COLO668 (cell line): ENCODE results near the gene SHISAL2A.

ENCODE experiments used
- DNase-seq: peaks from one replicate; lab custom pipeline; 2025; ENCODE audit not compliant: unreplicated experiment; lab: John Stamatoyannopoulos, UW

Gene SHISAL2A

GRCh38 chr1:52632732-52633290 is at the start of gene SHISAL2A:
SHISAL2A (plus strand) TSS chr1:52633168; CDS start chr1:52633494, 326 bp downstream.
- DNase-seq: peak; percentile 87

GRCh38 chr1:52585474-52585873 is 47.5 kb upstream of the SHISAL2A start:
- DNase-seq: no peak

DNA sequence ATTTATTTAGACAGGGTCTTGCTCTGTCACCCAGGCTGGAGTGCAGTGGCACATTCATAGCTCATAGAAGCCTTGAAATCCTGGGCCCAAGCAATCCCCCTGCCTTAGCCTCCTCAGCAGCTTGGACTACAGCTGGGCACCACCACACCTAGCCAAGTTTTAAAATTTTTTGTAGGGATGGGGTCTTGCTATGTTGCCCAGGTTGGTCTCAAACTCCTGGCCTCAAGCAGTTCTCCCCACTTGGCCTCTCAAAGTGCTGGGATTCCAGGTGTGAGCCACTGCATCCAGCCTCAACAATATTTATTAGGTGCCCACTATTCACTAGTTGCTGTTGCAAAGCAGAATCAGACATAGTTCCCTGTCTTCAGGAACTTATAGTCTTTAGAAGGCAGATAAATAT is 44.9 kb upstream of the SHISAL2A start:
- DNase-seq: no peak

DNA sequence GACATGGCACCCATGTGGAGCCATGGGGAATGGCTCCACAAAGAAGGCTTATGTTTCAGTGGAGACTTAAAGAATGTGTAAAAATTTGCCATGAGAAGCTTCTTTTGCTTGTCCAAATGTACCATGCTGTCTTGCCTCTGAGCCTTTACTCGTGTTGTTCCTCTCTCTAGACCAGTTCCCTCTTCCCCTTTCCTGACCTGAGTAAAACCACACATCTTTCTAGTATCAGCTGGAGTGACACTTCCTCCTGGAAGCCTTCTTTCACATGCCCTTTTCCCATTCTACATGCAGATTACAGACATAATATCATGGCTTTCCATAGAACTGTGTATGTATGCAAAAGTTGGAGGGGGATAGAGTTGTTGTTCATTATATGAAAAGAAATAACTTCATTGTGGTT is 44.4 kb upstream of the SHISAL2A start:
- no peak for DNase-seq

DNA sequence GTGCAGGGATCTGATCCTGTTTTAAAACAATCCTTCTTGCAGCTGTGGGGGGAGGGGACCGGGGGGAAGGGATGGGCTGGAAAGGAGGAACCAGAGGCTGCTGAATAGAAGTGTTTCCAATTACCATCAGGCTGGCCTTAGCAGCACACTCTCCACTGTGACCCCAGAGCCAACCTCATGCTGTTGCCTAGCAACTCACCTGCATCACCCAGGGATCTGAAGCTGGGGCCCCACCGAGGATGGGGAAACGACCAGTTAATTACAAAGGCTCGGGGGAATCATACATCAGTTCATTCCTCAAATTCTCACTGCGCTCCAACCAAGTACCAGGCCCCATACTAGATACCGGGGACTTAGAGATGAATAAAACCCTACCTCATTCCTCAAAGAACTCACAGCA is 42.7 kb upstream of the SHISAL2A start:
- DNase-seq: no peak

DNA sequence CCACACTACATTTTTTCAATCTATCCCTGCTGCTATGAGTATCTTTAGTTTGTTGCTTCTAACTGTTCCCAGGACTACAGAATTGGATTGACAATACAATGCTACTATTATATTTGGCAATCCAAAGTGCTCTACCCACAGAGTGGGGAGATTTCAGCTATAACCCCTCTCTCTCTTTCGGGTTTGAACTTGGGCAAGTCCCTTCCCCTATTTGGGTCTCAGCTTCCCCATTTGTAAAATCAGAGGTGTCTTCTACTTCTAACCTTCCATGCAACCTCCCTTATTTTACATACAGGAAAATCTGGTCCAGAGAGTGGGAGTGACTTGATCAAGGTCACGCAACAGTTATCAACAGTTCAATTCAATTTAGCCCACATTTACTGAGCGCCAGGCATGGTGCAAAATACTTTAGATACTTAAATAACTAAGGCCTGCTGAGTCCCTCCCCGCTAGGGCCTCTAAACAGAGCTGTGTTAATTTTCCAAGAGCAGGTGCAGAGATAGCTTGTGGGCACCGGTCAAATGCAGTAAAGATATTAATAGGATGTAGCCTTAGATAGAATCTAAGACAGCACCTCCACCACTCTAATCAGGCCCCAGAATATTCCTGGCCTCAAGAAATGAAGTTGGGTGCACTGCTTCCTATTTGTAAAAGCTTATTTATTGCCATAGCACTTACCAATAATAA is 40.2 kb upstream of the SHISAL2A start:
- no peak for DNase-seq

- DNase-seq: no peak
Observed at GRCh38 chr1:52593495-52593894, 39.5 kb upstream of the SHISAL2A start.

- DNase-seq: no peak
Observed at GRCh38 chr1:52595061-52595460, 37.9 kb upstream of the SHISAL2A start.

- no peak for DNase-seq
Observed at GRCh38 chr1:52597912-52598311, 35.1 kb upstream of the SHISAL2A start.

- no peak for DNase-seq
Observed at GRCh38 chr1:52598729-52599128, 34.2 kb upstream of the SHISAL2A start.

- DNase-seq: no peak
Observed at GRCh38 chr1:52599236-52599635, 33.7 kb upstream of the SHISAL2A start.

DNA sequence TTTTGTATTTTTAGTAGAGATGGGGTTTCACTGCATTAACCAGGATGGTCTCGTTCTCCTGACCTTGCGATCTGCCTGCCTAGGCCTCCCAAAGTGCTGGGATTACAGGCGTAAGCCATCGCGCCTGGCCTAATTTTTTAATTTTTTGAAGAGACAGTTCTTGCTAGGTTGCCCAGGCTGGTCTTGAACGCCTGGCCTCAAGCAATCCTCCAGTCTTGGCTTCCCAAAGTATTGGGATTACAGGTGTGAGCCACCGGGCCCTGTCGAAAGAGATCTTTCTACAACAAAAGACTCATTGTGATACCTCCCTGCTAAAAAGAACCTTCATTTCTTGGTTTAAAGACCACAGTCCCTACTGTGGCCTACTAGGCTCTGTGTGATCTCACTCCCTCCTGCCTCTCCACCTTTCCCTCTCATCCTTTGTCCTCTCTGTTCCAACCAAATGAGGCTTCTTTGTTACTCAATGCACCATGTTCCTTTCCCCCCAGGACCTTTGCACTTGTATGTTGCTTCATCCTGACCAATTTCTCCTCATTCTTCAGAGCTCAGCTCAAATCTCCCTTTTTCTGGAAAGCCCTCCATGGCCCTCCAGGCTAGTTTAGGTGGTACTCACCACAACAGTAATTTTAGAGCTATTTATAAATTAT is 32.3 kb upstream of the SHISAL2A start:
- no peak for DNase-seq

GRCh38 chr1:52601519-52601918 is 31.4 kb upstream of the SHISAL2A start:
- no peak for DNase-seq

GRCh38 chr1:52601991-52602855 is 30.7 kb upstream of the SHISAL2A start, which contains the start of gene GPX7:
GPX7 (plus strand) TSS chr1:52602371; CDS start chr1:52602410, 39 bp downstream.
- DNase-seq: peak; percentile 62

- DNase-seq: no peak
Observed at GRCh38 chr1:52602856-52603600, 29.9 kb upstream of the SHISAL2A start.

GRCh38 chr1:52603630-52604029 is 29.3 kb upstream of the SHISAL2A start:
- DNase-seq: no peak

- no peak for DNase-seq
Observed at GRCh38 chr1:52604063-52604770, 28.8 kb upstream of the SHISAL2A start.

DNA sequence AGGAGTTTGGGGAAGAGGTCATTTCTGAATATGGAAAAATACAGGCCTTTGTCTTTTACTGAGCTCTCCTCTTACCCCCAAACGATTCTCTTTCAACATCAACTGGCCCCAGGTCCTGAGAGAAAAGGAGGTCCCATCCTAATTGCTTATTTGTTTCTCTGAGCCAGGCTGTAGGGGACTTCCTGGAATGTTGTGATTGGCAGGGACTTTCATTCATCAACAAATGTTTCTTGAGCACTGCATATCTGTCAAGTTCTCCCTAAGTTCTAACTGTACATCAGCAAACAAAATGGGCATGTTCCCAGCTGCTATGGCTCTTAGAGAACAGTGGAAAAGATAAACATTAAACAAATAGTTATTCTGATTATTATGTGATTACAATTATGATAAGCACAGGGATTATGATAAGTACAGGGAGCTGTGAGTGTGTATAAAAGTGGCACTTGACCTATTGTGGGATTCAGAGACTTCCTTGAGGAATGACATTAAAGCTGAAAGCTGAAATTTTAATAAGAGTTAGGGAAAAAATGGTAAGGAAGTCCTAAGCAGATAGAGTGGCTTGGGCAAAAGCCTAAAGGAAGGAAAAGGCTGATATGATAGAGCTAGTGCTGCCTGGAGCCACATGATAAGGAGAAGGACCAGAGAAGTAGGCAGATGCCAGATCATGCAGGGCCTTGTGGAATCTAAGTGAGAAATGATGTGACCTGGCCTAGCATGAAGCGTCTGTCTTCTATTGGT is 19.2 kb upstream of the SHISAL2A start:
- no peak for DNase-seq

DNA sequence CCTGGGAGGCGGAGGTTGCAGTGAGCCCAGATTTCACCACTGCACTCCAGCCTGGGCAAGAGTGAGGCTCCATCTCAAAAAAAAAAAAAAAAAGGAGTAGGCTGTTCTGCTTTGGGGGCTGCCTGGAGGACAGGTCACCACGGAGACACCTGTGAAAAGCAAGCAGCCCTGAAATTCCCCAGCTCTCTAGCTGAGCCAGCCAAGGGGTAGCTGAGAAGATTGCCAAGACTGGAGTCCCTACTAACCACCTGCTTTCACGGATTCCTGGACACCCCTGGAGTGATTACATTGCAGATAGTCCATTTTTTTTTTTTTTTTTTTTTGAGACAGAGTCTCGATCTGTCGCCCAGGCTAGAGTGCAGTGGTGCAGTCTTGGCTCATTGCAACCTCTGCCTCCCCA is 18.3 kb upstream of the SHISAL2A start:
- DNase-seq: no peak
